Suppressor macrophage treated with lipopolysaccharide for 1 hour (primary cell): ENCODE results near the gene PEAR1.

Experiments
- DNase-seq, 3 donors: peaks; one replicate each; pipeline ENCODE4 v3.0.0-alpha.2; 2020 to 2022

The PEAR1 gene

DNA sequence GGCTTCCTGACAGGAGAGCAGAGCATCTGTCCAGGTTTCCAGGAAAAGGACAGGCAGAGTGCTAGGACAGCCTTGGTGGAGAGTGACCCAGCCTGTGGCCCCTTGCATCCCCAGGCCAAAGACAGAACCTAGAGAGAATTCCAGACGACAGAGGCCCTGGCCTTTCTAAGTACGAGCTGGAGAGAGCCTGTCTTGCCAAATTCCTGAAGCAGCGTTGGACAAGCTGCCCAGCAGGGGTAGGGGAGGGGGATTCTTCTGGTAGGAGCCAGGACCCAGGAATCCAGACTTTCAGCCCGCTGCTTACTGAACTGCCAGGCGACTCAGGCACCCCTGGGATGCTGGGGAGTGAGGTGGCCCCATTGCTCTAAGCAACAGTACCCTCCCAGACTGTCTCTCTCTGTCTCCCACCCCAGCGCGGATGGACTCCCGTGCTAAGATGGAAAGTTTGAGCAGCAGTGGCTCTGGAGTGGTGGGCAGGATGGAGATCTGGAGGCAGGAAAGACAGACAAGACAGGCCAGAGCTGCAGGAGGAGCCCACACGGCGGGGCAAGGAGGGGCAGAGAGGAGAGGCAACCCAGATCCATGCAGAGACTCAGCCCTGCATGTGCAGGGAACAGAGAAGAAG lies 8.8 kb upstream of the PEAR1 start:
- DNase-seq: no peak

DNA sequence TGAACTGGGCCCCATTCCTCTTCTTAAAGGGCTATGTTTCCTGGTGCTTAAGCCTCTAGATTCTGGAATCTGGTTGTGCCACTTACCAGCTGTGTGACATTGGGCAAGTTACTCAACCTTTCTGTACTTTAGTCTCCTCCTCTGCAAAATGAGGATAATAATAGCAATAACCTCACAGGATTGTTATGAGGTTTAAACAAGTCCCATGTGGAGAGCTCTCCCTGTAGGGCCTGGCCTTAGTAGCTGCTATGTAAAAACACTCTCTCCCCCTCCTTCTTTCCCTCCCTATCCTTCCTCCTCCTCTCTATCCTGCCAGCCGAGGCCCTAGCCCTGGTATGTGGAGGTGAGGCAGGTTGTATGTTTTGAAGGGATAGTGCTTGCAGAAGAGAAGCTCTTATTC lies 8.2 kb upstream of the PEAR1 start:
- no peak for DNase-seq

DNA sequence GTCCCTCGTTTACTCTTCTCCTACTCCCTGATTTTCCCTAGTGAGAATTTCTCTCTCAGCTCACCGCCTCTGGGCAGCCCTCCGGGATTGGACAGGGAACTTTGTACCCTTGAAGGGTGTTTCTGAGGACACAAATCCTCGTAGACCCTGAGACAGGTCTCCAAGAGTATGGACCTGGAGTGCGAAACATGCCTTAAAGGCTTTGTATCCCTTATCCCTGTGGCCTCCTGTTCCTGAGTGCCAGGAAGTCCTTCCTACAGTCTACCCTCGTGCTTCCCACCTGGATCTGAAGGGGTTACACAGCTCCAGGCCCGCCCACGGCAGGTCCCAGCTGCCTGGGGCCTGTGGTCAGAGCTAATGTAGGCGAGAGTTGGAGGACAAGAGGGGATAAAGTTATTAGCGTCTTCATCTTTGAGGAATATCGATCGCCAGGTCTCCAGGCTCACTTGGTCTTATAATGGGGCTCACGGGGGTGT lies 7.6 kb upstream of the PEAR1 start:
- no peak for DNase-seq

DNA sequence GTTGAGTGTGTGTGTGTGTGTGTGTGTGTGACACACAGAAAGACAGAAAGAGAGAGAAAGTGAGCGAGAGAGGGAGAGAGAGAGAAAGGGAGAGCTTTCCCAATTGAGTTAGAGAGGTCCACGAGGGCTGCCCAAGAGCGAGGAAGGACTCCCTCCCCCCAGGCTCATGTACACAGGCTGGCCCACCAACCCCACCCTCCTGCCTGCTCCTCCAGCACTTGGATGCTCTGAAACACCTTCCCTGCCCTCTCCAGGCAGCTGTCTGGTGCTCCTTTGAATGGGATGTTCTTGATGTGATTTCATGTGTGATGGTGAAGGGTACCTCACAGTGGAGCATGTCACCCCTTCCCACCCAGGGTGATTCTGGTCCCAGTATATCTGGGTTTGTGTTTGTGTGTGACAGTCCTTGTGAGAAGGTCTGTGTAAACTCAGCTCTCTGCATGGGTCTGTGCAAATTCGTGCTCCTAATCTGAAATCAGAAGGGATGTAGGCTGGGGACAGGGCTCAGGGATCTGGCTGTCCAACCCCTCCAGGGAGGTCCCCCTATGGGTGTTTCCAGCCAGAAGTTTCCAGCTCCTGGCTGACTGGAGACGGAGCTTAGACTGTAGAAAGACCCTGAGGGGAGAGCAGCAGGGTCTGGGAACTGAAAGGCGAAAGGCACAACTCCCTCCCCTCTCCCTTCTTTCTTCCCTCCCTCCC lies 6.8 kb upstream of the PEAR1 start:
- DNase-seq: no peak

DNA sequence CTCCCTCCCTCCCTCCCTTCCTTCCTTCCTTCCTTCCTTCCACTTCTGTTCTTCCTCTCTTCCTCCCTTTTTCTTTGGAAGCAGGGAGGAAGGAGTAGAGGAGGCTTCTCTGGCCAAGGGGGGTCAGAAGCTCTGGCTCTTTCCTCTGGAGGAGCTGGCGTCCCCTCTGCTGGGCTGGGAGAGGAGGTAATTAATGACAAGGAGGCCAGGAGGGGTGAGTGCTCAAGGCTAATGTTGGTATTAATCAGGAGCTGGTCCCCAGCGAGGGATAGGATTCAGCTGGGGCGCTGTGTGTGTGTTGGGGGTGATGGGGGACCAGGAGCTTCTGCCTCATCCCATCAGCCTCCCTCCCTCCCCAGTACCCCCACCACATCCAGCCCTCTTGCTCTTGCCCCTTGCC lies 6.2 kb upstream of the PEAR1 start:
- DNase-seq: no peak

DNA sequence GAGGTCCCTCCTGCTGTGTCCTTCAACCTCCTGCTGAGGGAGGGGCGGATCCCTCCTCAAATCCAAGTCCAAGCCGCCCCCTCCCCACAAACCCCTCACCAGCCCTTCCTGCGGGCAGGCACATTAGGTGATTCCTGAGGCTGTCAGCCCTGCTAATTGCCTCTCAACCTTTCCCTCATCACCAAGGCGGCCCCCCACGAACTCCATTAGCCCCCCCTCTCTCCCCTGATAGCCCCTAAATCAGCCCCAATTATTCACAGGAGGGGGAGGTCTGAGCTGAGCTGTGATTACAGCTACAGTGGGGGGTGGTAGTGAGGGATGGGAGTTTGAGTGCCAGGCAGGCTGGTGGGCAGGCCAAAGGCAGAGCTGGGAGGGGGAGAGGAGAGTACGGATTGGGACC lies 5.8 kb upstream of the PEAR1 start:
- DNase-seq: no peak

DNA sequence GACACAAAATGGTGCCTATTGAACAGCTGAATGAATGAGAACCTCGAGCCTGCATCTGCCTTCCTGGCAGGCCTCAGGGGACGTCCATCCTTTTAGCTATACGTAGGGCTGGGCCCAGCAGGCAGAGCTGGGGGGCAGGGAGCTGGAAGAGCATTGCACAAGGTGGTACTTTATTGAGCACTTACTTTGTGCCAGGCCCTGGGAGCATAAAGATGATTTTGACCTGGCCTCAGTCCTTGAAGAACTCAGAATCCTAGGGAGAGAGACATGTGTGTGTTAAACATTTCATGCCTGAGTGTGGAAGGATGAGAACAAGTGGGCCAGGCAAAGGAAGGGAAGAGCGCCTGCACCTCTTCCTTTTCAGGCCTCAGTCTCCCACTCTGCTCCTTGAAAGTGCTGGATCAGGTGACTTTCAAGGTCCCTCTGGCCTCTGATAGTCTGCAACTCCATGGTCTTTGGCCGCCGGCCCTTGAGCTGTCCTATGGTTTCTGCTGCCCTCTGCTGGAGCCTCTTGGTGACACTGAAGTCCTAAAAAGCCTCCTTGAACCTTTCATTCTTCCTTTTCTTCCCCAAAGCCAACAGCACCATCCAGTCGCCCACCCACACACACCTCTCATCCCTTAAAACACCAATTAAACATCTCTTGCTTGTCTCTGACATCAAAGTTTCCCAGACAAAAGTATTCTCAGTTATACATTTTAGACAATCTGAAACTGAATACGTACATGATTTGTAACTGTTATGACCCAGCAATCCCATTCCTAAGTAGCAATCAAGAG lies 3.5 kb upstream of the PEAR1 start:
- DNase-seq: peak; percentile 81 to 91 (median 90)

DNA sequence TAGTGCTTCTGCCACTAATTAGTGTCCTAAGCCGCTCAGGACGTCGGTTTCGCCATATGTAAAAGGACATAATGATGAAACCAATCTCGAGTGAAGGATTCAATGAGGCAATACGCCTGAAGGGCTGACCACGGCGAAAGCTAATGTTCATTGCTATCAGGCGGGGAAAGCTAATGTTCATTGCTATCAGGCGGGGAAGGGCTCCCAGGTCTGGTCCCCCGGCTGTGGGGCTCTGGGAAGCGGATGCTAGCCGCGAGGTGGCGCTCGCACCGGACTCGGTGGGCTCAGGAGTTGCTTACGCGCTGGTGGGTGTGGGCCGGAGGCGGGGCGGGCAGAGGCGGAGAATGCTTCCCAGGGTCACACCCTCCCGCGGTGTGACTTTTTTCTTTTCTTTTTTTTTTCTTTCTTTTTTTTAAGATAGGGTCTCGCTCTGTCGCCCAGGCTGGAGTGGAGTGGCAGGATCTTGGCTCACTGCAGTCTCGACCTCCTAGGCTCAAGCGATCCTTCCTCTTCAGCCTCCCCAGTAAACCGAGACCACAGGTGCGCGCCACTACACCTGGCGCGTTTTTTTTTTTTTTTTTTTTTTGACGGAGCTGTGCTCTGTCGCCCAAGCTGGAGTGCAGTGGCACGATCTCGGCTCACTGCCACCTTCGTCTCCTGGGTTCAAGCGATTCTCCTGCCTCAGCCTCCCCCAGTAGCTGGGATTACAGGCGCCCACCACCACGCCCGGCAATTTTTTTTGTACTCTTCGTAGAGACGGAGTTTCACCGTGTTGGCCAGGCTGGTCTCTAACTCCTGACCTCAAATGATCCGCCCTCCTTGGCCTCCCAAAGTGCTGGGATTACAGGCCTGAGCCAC lies 1.1 kb upstream of the PEAR1 start:
- DNase-seq: peak; percentile 93 to 96 (median 94)

DNA sequence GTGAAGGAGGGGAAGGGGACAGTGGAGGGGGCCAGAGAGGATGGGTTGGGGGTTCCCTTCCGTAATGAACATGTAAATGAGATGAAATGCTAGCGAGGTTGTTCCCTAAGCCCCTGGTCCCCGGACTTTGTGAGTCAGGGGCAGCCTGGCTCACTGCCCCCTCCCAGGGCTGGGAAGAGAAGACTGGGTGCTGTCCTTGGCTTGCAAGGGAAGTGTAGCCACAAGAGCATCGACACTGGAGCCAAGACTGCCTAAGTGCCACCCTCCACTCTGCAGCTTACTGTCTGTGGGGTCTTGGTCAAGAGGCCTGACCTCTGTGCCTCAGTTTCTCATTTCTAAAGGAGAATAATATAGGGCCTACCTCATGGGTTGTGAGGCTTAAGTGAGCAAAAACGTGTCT lies 483 bp downstream of the PEAR1 start:
- no peak for DNase-seq

DNA sequence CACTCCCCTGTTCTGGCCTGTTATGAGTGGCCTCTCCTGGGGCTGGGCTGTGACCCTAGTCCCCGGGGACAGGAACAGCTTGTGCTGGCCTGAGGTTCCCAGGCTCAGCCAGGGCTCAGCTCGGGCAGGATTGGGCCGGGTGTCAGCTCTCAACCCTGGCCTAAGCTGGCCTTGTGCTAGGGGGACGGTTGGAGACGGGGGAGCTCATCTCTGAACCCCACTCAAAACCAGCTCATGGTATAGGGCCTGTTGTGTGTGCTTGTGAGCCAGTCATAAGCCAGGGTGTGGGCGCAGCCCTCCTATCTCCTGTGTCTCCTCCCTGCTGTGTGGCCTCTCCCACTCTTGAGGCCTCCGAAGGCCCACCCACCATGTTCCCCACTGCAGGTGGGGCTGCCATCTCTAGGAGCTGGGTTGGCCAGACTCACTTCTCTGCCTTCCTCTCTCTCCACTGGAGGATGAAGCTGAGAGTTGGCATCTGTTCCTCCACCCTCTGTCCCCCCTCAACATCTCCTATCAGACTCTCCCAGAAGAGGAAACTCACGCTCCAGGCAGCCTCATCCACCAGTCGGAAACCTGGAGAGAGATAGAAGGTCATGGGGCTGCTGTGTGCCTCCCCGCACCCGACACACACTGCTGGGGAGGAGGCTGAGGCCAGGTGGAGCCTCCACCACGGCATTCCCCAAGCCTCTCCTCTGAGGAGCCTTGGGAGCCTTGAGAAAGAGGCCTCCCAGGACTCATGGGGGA lies 1.4 kb downstream of the PEAR1 start:
- DNase-seq: no peak

DNA sequence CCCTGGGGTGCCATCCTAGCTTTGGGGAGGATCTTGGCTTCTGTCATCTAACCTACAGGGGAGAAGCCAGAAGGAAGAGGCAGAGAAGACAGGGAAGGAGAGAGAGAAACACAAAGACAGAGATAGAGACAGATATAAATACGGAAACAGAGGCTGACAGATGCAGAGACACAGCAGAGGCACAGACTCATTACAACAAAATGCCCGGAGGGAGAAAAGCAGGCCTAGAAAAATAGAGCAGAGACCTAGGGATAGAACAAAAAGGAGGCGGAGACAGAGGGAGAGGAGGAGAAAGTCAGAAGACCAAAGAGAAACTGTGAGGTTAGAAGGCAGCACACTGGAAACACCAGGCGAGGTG lies 1.9 kb downstream of the PEAR1 start:
- no peak for DNase-seq

DNA sequence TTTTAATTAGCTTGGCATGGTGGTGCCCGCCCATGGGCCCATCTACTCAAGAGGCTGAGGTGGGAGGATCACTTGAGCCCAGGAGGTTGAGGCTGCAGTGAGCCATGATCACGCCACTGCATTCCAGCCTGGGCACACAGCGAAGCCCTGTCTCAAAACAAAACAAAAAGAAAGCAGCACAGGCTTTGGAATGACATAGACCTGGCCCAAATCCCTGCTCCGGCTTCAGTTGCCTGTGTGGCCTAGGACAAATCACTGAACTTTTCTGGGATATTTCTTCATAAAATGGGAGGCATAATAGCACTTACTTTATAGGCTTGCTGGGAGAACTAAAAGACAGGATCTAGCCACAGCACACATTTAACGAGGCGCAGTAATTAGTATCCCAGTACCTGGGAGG lies 2.4 kb downstream of the PEAR1 start:
- DNase-seq: no peak

DNA sequence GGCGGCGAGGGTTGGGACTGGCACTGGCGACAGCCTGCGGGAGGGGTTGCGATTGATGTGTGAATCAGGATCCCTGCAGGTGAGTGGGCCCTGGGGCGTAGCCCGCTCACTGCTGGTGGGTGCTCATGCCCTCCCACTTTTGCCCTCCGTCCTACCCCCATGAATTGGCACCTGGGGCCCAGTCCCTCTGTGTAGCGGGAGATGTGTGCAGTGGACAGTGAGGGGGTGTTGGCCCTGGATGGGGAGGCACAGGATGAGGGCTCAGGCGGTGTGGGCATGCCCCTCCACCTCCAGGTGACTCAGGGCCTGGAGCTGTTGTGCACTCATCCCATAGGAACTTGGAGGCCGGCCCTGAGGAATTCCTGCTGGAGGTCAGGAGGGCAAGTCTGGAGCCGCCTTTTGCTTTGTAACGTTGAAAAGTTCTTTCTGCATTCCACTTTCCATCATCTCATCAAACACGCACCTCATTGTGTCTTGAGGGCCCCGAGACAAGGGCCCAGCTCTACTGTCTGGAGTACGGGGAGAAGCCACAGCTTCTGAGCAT lies 3.0 kb downstream of the PEAR1 start:
- no peak for DNase-seq

DNA sequence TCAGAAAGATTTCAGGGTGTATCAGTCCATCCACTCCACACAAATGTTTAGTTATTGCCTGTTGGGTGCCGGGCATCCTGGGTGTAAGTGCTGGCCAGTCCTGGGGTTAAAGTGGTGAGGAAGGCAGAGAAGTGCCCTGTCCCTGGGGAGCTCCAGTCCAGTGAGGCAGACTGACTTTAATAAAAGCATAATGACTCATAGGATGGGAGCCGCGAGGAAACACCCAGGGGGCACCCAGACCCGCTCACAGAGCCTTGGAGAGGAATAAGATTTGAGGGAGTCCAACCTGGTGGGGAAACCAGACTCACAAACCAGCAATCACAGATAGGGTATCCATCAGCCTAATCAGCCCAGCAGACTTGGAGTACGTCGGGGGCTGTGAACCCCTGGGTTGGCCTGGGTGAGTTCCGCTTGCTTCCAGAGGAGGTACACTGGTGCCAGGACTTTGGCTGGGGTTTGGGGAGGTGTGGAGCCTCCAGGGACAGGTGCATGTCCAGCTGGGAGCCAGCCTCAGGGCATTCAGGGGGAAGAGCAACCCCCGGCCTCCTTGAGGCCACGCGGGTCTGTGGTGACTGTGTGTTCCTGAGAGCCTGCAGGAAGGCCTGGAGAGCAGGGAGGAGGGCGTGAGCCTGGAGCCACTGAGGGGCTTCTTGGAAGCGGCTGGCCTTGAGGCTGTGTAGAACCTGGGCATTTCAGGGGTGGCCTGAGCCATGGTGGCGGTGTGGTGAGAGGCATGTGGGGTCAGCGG lies 3.7 kb downstream of the PEAR1 start:
- no peak for DNase-seq

DNA sequence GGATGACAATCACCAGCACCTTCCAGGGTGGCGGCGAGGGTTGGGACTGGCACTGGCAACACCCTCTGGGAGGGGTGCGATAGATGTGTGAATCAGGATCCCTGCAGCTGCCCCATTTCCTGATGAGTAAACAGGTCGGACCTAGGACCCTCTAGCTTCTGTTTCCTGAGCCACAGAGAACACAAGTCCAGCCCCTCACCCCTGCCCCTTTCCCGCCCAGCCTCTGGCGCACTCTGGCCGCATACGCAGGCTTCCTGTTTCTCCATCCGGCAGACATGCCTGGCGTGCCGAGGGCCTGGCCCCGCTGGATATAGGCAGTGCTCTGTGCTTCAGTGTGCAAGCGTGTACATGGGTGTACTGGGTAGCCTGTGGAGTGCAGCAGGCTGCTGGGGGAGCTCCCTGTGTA lies 4.6 kb downstream of the PEAR1 start:
- peak in 2 of 3 donors; percentile 40 to 65 for DNase-seq

DNA sequence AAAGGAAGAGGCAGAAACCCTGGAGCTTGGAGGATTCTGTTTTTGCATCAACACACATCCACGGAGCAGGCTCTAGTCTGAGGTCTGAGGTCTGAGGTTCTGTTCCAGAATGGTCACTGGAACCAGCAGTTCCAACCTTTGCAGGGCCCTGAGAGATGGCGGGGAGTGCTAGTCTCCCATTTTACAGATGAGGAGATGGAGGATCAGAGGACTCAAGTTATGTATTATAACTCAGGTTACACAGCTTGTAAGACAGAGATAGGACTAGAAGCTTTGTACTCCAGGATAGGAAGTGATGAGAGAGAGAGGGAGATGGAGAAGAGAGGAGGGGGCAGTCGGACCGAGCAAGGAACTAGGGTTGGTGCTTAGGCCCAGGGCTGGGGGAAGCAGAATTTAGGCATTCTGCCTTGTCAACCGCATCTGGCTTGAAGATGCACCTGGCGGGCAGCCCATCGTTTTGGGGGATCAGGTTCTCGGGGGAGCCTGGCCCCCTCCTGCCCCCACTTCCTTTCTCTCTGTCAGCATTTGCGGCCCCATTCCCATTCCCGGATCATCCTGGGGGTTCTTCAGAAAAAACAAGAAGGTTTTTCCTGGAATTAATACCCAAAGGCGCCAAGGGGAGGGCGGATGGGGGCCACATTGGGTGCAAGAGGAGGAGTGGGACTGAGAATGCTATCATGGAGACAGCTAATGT lies 5.6 kb downstream of the PEAR1 start:
- no peak for DNase-seq

DNA sequence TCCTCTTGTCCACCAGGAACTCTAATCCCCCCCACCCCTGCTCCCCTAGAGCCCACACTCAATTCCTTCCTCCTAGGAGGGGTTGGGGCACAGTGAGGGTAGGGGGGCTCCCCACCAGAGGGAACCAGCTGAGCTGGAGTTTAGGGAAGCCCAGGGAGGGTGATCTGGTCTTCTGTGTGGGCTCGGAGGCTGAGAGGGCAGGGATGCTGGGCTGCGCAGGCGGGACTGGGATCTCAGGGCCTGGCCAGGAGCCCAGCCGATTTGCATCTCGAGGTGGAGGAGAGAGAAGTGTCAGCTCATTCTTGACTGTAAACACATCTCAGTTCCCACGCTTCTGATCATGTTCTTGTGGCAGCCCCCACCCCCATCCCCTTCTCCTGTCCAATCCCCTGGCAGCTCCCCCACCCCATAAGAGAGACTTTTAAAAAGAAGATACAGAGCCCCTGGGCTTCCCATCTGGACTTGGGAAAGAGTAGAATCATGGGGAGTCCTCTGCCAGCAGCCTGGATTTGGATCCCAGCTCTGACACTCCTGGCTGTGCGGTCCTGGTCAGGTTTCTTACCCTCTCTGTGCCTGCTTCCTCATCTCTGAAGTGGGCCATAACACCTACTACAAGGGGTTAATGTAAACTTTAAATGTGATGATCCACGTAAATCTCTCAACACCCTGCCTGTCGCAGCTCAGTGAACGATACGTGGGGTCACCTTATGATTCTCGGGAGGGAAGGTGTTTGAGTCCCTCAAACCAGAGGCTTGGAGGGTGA lies 6.6 kb downstream of the PEAR1 start:
- DNase-seq: peak in 2 of 3 donors; percentile 50 to 64

DNA sequence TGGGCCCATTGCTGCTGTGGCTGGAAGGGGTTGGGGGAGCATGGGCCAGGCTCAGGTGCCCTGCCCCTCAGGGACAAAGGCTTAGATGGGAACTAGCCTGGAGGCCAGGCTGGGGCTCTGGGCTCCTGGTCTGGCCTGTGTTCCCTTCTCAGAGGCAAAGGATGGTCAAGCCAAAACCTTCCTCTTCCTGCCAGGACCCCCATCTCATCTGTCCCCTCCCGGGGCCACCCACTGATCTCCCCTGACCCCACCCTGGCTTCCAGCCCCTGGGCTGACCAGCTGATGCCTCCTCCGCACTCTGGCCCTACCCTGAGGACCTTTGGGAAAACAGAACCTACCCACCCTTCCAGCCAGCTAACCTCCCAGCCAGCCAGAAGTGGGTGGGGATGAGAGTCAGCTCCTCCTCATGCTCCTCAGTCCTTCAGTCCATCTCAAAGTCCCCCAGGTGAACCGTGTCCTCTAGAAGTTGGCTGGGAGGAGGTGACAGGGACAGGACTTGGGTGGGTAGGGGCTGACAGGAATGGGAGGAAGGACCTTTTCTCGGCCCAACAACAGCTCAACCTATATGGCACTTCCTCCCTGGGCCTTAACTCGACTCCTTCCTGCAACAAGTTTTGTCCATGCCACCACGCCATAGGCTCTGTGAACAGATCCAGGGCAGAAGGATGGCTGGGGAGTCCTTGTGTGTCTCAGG lies 7.5 kb downstream of the PEAR1 start:
- no peak for DNase-seq

DNA sequence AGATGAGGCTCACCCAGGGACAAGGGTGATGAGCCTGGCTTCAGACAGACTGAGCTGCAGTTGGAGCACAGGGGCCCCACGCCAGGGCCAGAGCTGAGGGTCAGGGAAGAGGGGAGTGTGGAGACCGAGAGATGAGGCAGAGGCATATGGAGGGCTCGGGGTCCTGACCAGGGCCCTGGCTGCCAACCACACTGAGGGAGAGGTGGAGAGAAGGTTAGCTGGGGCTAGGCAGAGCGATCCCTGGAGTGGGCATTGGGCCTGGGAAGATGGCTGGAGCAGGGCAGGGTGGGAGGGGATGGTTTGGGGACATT lies 8.0 kb downstream of the PEAR1 start:
- DNase-seq: no peak
